GM10248 (cell line): ENCODE measurements around the gene FBXO27.
"Not testable (repeated sequence)": the region's sequence is repeated elsewhere in the genome, so short reads cannot be mapped to it uniquely, and the experiment has no call there.

Source experiments
- CTCF ChIA-PET: fragments of 300-600 bp; sonication (Branson Sonifier 250); formaldehyde crosslinking; extraction: SDS; loops from one replicate; lab custom pipeline; 2021; ENCODE audit warnings: antibody characterized with exemption; lab: Yijun Ruan, JAX
- POLR2A ChIA-PET: fragments of 350-650 bp; sonication (Branson Sonifier 250); formaldehyde crosslinking; extraction: SDS; loops from one replicate; lab custom pipeline; 2020; ENCODE audit warnings: antibody characterized with exemption; lab: Yijun Ruan, JAX
- DNase-seq: peaks from one replicate; pipeline ENCODE4 v3.0.0; 2012; ENCODE audit errors: extremely low spot score
- TF ChIP-seq, protein P1 (sequence below): IDR thresholded peaks from 2 replicates; pipeline ENCODE4 v1.5.1; 2012; ENCODE audit warnings: mild to moderate bottlenecking, low read depth; ENCODE audit errors: extremely low read depth, missing control alignments, control extremely low read depth

FBXO27 gene

DNA sequence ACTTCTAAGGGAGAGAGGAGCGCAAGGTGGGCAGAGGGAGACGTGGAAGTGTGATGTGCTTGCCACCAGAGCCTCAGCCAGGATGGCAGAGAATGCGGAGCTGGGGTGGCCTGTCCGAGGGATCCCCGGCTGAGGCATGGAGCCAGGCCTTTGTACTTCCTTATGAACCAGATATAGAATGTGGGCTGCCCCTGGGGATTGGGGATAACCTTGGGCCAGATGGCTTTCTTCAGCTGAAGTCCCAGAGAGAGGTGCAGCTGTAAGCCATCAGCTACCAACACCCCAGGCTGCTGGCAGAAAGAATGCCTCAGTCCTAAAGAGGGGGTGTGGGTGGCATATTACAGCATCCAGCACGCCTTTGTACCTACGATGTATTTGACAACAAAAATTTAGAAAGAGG is 31.3 kb downstream of the FBXO27 start:
- ChIA-PET POLR2A (no interaction called here), CTCF (interaction anchor here (0.9 kb wide), 1 partner anchor 10 kb away, joined by 3 read pairs; no protein-coding TSS in a partner anchor)
- DNase-seq, result no peak
- TF ChIP-seq, protein P1, sequence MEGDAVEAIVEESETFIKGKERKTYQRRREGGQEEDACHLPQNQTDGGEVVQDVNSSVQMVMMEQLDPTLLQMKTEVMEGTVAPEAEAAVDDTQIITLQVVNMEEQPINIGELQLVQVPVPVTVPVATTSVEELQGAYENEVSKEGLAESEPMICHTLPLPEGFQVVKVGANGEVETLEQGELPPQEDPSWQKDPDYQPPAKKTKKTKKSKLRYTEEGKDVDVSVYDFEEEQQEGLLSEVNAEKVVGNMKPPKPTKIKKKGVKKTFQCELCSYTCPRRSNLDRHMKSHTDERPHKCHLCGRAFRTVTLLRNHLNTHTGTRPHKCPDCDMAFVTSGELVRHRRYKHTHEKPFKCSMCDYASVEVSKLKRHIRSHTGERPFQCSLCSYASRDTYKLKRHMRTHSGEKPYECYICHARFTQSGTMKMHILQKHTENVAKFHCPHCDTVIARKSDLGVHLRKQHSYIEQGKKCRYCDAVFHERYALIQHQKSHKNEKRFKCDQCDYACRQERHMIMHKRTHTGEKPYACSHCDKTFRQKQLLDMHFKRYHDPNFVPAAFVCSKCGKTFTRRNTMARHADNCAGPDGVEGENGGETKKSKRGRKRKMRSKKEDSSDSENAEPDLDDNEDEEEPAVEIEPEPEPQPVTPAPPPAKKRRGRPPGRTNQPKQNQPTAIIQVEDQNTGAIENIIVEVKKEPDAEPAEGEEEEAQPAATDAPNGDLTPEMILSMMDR, result no peak

DNA sequence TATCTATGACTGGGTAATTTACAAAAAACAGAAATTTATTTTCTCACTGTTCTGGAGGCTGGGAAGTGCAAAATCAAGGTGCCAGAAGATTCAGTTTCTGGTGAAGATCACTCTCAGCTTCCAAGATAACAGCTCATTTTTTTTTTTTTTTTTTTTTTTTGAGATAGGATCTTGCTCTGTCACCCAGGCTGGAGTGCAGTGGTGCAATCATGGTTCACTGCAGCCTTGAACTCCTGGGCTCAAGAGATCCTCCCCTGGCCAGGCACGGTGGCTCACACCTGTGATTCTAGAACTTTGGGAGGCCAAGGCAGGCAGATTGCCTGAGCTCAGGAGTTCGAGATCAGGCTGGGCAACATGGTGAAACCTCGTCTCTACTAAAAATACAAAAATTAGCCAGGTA is 34.8 kb downstream of the FBXO27 start:
- ChIA-PET CTCF (interaction anchor here (3.6 kb wide), 1 partner anchor 21 kb away, joined by 17 read pairs; the partner anchor contains the start of gene FBXO17), POLR2A (interaction anchor here (0.6 kb wide), 1 partner anchor 394 kb away, joined by 3 read pairs; the partner anchor contains the start of genes MED29 and PAF1)
- DNase-seq, result not testable (repeated sequence)

DNA sequence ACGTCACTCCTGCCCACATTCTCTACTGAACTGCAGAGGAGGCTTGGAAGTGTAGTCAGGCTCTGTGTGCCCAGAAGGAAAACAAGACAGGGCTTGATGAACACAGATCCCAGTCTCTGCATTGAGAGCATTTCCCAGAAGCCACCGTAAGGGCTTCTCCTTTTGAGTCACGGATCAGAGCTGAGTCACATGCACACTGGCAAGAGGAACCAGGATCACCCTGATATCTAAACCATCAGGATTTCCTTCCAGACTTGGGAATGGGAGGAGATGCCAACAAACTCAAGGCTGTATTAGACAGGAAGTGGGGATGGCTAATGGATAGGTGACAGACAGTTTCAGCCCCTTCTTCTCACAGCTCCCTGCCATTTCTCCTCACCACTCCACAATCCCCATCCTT is 39.1 kb downstream of the FBXO27 start:
- DNase-seq, result no peak
- CTCF ChIA-PET, result interaction anchor here (1.0 to 1.3 kb wide), 2 partner anchors 16 to 17 kb away, joined by 3 read pairs; no protein-coding TSS in a partner anchor
- TF ChIP-seq, protein P1, result no peak
- POLR2A ChIA-PET, result no interaction called here

DNA sequence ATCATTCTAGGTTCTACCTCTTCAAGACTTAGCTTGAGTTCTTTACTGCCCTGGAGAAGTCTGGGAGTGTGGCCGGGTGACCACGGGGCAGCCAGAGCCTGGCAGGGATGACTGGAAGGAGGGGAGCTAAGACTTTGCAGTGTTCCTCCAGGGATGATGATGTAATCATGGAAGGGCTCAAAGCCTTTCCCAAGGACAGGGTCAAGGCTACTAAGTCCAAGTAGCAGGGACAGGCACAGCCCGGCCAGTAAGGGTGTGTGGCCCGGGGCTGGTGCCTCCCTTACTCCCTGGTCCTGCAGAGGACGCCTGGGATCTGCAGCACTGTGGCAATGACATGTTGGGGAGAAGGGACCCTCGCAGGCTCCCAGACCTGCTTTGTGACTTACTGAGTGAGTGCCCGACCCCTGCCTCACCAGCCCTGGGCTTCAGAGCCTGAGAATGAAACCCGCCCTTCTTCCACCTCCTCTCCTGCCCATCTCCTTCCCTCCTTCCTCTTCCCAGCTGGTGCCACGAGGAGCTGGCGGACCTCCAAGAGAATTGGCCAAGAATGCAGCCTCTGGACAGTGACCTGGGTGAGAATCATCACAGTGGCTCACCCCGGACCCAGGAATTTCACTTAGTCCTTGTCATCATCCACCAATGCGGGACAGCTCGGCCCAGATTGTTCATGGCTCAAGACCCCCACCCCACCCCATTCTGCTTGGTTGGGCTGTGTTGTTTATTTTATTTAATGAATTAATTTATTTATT is 41.2 kb downstream of the FBXO27 start:
- TF ChIP-seq, protein P1, result no peak
- ChIA-PET CTCF (interaction anchor here (1.0 to 1.7 kb wide), 4 partner anchors 10 to 61 kb away, joined by 3 to 4 read pairs (median 3); no protein-coding TSS in a partner anchor), POLR2A (no interaction called here)
- no peak for DNase-seq

DNA sequence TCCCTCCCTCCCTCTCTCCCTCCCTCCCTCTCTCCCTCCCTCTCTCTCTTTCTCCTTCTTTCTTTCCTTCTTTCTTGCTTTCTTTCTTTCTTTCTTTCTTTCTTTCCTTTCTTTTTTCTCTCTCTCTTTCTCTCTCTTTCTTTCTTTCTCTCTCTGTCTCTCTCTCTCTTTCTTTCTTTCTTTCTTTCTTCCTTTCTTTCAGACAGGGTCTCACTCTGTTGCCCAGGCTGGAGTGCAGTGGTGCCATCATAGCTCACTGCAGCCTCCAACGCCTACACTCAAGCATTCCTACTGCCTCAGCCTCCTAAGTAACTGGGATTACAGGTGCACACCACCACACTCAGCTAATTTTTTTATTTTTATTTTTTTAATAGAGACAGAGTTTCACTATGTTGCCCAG is 42.7 kb downstream of the FBXO27 start:
- CTCF ChIA-PET, result interaction anchor here (1.3 kb wide), 1 partner anchor 14 kb away, joined by 6 read pairs; the partner anchor contains the start of gene FBXO17

DNA sequence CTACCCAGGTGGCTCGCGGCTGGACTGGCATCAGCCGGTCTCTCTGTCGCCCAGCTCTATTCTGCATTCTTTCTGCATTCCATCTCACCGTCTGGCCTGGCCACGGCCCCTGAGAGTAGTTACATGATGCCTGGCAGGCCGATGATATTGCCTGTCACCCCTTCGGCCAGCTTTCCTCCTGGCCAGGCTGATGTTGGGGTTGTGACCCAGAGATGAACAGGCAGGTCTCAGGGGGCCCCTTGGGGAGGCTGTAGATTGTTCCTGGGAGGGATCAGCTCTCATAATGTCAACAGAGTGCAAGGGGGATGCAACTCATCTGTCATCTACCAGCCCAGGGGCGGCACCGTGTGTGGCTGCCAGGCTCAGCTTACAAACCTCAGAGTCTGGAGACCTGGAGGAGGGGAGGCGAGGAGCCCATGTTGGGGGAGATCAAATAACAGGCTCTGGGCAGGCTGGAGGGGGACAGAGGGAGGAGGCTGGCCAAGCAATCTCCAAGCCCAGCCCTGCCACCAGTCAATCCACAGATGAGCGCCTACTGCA is 43.2 kb downstream of the FBXO27 start:
- TF ChIP-seq, protein P1, result no peak
- POLR2A ChIA-PET, result no interaction called here
- no peak for DNase-seq
- CTCF ChIA-PET, result interaction anchor here (1.3 kb wide), 1 partner anchor 13 kb away, joined by 6 read pairs; the partner anchor contains the start of gene FBXO17

More for the DNA sequence above, 42.7 kb downstream of the FBXO27 start:
- DNase-seq, POLR2A ChIA-PET: not testable (repeated sequence)

DNA sequence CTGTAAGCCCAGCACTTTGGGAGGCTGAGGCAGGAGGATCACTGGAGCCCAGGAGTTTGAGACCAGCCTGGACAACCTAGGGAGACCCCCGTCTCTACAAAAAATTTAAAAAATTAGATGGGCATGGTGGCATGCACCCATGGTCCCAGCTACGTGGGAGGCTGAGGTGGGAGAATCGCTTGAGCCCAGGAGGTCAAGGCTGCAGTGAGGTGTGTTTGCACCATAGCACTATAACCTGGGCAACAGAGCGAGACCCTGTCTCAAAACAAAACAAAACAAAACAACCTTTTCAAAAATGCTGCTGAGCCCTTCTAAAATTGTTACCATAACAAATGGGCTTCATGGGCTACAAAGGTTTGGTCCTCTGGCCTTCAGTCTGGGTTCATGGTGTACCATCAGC is 43.7 kb downstream of the FBXO27 start:
- CTCF ChIA-PET, result interaction anchor here (1.3 kb wide), 1 partner anchor 13 kb away, joined by 6 read pairs; the partner anchor contains the start of gene FBXO17
- POLR2A ChIA-PET, DNase-seq: not testable (repeated sequence)

DNA sequence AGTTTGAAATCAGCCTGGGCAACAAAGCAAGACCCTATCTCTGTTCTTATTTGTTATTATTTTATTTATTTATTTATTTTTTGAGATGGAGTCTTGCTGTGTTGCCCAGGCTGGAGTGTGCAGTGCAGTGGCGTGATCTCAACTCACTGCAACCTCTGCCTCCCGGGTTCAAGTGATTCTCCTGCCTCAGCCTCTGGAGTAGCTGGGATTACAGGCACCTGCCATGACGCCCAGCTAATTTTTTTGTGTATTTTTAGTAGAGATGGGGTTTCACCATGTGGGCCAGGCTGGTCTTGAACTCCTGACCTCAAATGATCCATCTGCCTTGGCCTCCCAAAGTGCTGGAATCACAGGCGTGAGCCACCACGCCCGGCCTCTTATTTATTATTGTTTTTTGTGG is 44.6 kb downstream of the FBXO27 start:
- POLR2A ChIA-PET, CTCF ChIA-PET, DNase-seq: not testable (repeated sequence)
